A549 treated with AZD9567 at 1 μM for 4 hours (cell line): ENCODE measurements around the gene TAT. TPM values are rescaled to one million over a fixed set of nuclear protein-coding genes. Genes with fewer than 3 reads are reported as not detected.

Source experiments
- total RNA-seq: library from RNA; stranded (reverse); fragments of 200-300 nt; extraction: Qiagen RNA extraction; gene quantifications from 5 replicates; pipeline ENCODE4 v1.2.3, GENCODE V29; 2022; ENCODE audit not compliant: insufficient read depth

TAT gene
- total RNA-seq, result 0.02 to 0.48 TPM (median 0.05 TPM) in 3 of 5 replicates, not detected in the others

GRCh38 chr16:71576971-71577370, at the start of gene TAT:
TAT (minus strand) TSS chr16:71577092; CDS start chr16:71576415, 677 bp downstream.

DNA sequence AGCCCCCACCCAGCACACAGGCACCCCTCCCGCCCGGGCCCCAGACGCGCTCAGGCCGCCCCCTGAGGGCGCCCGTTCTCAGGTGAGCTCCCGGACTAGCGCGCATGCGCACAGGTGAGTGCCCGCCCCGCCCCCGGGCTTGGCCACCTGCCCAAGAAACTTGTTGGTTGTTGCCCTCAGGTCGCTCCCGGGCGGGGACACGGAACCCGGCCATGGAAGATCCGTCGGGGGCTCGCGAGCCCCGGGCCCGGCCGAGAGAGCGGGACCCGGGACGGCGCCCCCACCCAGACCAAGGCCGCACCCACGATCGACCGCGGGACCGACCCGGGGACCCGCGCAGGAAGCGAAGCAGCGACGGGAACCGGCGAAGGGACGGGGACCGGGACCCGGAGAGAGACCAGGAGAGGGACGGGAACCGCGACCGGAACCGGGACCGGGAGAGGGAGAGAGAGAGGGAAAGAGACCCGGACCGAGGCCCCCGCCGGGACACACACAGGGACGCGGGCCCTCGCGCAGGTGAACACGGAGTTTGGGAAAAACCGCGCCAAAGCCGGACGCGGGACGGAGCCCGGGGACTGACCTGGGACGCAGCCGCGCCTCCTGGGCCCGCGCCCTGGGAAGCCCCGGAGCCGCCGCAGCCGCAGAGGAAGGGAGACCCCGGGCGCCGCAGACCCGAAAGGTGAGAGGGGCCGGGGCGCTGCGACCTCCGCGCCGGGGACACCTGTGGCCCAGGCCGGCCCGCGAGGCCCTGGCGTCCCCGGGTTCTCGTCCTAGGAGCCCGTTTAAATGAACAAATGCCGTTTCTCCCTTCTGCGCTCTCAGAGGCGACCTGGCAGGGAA, 49.3 kb upstream of the TAT start, which contains the start of gene MARVELD3:
Gene MARVELD3 (plus strand): TSS at position 167 of the 840 bp plus-strand sequence. CDS start 46 bp downstream, at position 213.

DNA sequence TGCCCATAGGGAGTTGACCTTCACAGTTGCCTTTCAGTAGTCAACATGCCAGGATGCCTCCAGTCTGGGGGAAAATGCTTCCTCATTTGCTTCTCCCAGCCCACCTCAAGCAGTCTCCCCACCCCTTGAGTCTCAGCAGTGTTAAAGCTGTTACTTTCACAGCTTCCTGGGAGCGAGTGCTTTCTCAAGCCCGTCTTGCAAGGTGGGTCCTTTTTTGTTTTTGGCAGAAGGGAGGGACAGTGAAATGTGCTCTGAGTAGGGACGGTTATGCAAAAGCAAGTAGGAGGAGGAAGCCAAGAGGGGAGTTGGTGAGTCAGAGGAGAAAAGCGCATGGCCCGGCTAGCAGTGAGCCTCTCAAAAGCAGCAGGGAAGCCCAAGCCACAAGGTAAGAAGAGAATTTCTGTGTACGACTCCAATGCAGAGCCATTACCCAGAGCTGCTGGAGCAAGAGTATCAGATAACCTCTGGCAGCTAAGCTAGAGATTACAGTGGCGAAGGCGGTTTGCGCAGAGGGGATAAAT, 50.7 kb downstream of the TAT start, which contains the start of gene CHST4:
Gene CHST4 (plus strand): TSS at position 316 of the 521 bp plus-strand sequence. CDS start 10,252 bp downstream, outside the sequence.

Other genes with a start within 250 kb of the TAT start
- gene CALB2, start 218.4 kb downstream of the TAT start, total RNA-seq, result 4.0 to 5.3 TPM (median 4.3 TPM) in 5 replicates
- not detected in 5 replicates for gene TLE7, start 135.0 kb downstream of the TAT start, total RNA-seq
- 6.1 to 10.4 TPM (median 6.7 TPM) in 5 replicates for gene ZNF23, start 114.8 kb downstream of the TAT start, total RNA-seq
- gene ZNF19, start 87.8 kb downstream of the TAT start, total RNA-seq, result 1.4 to 2.0 TPM (median 1.9 TPM) in 5 replicates
- 0.03 to 0.06 TPM in 2 of 5 replicates, not detected in the others for gene CHST4, start 50.7 kb downstream of the TAT start, total RNA-seq
- 0.21 to 0.39 TPM (median 0.28 TPM) in 4 of 5 replicates, not detected in the other for gene MARVELD3, start 49.1 kb upstream of the TAT start, total RNA-seq
- 10.1 to 12.2 TPM (median 10.9 TPM) in 5 replicates for gene PHLPP2, start 147.6 kb upstream of the TAT start, total RNA-seq
- gene AP1G1, start 231.7 kb upstream of the TAT start, total RNA-seq, result 38.3 to 48.0 TPM (median 44.4 TPM) in 5 replicates